Gastroesophageal sphincter (tissue), 3 donors: Measurements from ENCODE around the gene MSMB.

Experiments
- EP300 ChIP-seq: sonication (generic); formaldehyde crosslinking; IDR thresholded peaks from one replicate; pipeline ENCODE4 v1.6.1; 2017; ENCODE audit warnings: antibody characterized with exemption, mild to moderate bottlenecking
- POLR2A ChIP-seq, 2 donors: fragments of 450-650 bp; IDR thresholded peaks; one replicate each; pipeline ENCODE4 v1.6.1; 2017; ENCODE audit warnings: antibody characterized with exemption in 2 of 2, mild to moderate bottlenecking in 2 of 2, moderate library complexity in 1 of 2
- POLR2AphosphoS5 ChIP-seq: sonication (generic); formaldehyde crosslinking; IDR thresholded peaks from one replicate; pipeline ENCODE4 v1.6.1; 2017; ENCODE audit warnings: antibody characterized with exemption
- TF ChIP-seq, protein P1 (sequence below), 4 experiments: fragments of 200-600 bp in 2 of 4; fragments of 450-650 bp in 2 of 4; sonication (generic) in 1 of 4; IDR thresholded peaks; one replicate each; pipeline ENCODE4 v1.5.1; 2017 to 2019; ENCODE audit warnings: antibody characterized with exemption in 4 of 4, mild to moderate bottlenecking in 2 of 4, moderate library complexity in 2 of 4

DNA sequence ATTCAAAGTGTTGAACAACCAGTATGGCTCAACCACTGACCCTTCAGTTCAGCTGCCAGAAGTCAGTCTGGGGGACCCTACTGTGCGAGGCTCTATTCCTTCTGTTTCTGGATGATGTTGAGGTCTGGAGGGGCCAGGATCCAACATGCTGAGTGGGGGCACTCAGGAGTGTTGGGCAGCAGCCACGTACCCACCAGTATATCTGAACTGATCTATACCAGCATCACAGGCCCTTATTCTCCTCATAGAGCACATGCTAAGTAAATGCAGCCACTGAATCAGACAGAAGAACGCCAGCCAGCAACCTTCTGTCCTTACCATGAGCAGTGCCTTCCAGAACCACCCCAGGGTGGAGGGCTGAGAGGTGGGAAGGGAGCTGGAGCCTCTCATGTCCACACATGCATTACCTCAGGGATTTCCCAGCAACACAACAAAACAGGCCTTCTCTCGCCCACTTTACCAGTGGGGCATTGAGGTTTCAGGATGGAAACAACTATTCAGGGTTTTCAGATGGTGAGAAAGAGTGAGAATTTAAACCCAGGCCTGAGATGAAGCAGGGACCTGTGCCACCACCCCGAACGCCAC, 6.8 kb upstream of the MSMB start:
- TF ChIP-seq, protein P1, sequence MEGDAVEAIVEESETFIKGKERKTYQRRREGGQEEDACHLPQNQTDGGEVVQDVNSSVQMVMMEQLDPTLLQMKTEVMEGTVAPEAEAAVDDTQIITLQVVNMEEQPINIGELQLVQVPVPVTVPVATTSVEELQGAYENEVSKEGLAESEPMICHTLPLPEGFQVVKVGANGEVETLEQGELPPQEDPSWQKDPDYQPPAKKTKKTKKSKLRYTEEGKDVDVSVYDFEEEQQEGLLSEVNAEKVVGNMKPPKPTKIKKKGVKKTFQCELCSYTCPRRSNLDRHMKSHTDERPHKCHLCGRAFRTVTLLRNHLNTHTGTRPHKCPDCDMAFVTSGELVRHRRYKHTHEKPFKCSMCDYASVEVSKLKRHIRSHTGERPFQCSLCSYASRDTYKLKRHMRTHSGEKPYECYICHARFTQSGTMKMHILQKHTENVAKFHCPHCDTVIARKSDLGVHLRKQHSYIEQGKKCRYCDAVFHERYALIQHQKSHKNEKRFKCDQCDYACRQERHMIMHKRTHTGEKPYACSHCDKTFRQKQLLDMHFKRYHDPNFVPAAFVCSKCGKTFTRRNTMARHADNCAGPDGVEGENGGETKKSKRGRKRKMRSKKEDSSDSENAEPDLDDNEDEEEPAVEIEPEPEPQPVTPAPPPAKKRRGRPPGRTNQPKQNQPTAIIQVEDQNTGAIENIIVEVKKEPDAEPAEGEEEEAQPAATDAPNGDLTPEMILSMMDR (IDR thresholded peaks at IDR 0.05), result no peak
- TF ChIP-seq POLR2A (IDR thresholded peaks at IDR 0.05), result no peak
- no peak for TF ChIP-seq POLR2AphosphoS5
- no peak for TF ChIP-seq EP300
